Keratinocyte (primary cell): ENCODE data around the gene ASF1B.

Source experiments
- EZH2 ChIP-seq: IDR thresholded peaks from one replicate; pipeline ENCODE4 v1.6.1; 2012; ENCODE audit warnings: inconsistent platforms, mild to moderate bottlenecking, low read length, moderate library complexity
- TF ChIP-seq, protein P1 (sequence below), 3 experiments: IDR thresholded peaks in 1 of 3; conservative IDR thresholded peaks in 1 of 3; optimal IDR thresholded peaks in 1 of 3; 2 replicates in 2 of 3; 3 replicates in 1 of 3; pipeline versions ENCODE3 to v1.5.1; 2011; ENCODE audit warnings: low read length in 3 of 3, mild to moderate bottlenecking in 3 of 3, moderate library complexity in 2 of 3, control low read depth in 1 of 3, inconsistent platforms in 1 of 3; ENCODE audit not compliant: insufficient read depth in 2 of 3; ENCODE audit errors: extremely low read depth in 1 of 3

DNA sequence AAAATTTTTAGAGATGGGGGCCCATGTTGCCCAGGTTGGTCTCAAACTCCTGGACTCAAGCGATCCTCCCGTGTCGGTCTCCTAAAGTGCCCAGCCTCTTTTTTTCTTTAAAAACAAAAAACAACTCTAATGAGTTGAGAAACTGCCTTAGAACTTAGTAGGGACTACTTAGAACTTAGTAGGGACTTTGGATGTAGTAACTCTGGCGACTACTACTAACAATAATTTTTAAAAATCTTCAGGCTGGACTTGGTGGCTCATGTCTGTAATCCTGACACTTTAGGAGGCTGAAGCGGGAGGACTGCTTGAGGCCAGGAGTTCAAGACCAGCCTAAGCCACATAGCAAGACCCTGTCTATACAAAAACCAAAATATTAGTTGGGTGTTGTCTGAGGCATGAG is 50.3 kb downstream of the ASF1B start:
- TF ChIP-seq, protein P1, sequence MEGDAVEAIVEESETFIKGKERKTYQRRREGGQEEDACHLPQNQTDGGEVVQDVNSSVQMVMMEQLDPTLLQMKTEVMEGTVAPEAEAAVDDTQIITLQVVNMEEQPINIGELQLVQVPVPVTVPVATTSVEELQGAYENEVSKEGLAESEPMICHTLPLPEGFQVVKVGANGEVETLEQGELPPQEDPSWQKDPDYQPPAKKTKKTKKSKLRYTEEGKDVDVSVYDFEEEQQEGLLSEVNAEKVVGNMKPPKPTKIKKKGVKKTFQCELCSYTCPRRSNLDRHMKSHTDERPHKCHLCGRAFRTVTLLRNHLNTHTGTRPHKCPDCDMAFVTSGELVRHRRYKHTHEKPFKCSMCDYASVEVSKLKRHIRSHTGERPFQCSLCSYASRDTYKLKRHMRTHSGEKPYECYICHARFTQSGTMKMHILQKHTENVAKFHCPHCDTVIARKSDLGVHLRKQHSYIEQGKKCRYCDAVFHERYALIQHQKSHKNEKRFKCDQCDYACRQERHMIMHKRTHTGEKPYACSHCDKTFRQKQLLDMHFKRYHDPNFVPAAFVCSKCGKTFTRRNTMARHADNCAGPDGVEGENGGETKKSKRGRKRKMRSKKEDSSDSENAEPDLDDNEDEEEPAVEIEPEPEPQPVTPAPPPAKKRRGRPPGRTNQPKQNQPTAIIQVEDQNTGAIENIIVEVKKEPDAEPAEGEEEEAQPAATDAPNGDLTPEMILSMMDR (optimal IDR thresholded peaks at IDR 0.05 in 1 of 3, IDR thresholded peaks at IDR 0.05 in 1 of 3, conservative IDR thresholded peaks at IDR 0.05 in 1 of 3; ENCODE audit: extremely low read depth in 1 of 3, insufficient read depth in 2 of 3, low read length in 3 of 3) = no peak
- no peak for TF ChIP-seq EZH2
